Measurements from ENCODE around the gene TPSB2. TPM values are rescaled to one million over a fixed set of nuclear protein-coding genes. Genes with fewer than 3 reads are reported as not detected.

Gene TPSB2
- total RNA-seq, 1 donor from 2014 or later, result 3.6 TPM

DNA sequence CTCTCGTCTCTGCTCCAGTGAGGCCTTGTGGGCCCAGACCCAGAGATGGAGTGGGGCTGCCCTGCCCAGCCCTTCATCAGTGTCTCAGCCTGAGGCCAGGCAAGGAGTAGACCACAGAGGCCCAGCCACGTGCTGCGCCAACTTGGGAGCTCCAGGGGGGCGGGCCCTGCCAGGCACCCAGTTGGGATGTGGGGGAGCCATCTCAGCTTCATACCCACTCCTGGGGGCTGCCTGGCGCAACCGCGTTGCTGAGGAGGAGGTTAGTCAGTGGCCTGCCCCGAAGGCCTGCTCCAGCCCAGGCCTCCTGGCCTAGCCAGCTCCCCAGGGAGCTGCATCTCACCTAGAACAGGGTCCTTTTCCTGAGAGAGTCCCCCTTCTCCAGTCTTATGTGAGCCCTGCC lies 16.8 kb downstream of the TPSB2 start:
- Histone ChIP-seq H3K9me3 (replicated peaks) (no peaks in the 10 kb centered on the region), H3K4me1 (no peaks in the 10 kb centered on the region), H3K36me3 (no peaks in the 10 kb centered on the region), H3K27ac (replicated peaks) (no peak overlapping the region), H3K27me3 (ENCODE audit: low read depth) (peaks cover 30% of the 10 kb centered on the region), H3K4me3 (no peak overlapping the region)
- TF ChIP-seq, protein P1, sequence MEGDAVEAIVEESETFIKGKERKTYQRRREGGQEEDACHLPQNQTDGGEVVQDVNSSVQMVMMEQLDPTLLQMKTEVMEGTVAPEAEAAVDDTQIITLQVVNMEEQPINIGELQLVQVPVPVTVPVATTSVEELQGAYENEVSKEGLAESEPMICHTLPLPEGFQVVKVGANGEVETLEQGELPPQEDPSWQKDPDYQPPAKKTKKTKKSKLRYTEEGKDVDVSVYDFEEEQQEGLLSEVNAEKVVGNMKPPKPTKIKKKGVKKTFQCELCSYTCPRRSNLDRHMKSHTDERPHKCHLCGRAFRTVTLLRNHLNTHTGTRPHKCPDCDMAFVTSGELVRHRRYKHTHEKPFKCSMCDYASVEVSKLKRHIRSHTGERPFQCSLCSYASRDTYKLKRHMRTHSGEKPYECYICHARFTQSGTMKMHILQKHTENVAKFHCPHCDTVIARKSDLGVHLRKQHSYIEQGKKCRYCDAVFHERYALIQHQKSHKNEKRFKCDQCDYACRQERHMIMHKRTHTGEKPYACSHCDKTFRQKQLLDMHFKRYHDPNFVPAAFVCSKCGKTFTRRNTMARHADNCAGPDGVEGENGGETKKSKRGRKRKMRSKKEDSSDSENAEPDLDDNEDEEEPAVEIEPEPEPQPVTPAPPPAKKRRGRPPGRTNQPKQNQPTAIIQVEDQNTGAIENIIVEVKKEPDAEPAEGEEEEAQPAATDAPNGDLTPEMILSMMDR (IDR thresholded peaks at IDR 0.05; ENCODE audit: borderline replicate concordance), result no peak
- intact Hi-C loops (cut with micrococcal nuclease), result no loop called here
- no peak for DNase-seq

DNA sequence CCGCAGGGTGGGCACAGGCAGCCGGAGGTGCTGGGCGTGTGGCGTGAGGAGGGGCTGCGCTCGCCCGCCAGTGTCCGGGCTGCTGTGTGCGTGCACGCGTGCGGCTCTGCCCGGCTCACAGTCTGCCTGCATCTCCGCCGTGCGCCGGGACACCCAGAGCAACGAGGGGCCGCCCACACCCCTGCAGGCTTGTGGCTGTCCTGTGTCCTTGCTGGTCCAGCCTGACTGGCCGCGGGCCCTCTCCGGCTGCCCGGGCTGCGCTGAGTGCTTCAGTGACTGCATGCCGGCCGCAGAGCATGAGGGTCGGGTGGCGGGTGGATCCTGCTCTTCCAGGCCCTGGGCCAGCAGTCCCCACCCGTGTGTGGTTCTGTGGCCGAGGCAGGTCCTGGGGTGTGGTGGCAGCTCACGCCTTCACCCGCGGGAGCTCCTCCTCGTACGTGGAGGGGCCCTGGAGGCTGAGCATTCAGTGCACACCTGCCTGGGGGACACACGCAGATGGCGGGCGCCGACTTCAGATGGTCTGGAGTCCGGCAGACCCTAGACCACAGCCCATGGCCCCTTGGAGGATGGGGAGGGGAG lies 17.3 kb downstream of the TPSB2 start:
- peaks cover 30% of the 10 kb centered on the region for H3K27me3 ChIP-seq (ENCODE audit: low read depth)
- TF ChIP-seq, protein P1 (IDR thresholded peaks at IDR 0.05; ENCODE audit: borderline replicate concordance), result no peak
- no peak overlapping the region for H3K4me3 ChIP-seq
- intact Hi-C loops (cut with micrococcal nuclease), result no loop called here
- DNase-seq, result no peak
- H3K4me1 ChIP-seq, result no peaks in the 10 kb centered on the region
- no peaks in the 10 kb centered on the region for H3K9me3 ChIP-seq (replicated peaks)
- H3K36me3 ChIP-seq, result no peaks in the 10 kb centered on the region
- H3K27ac ChIP-seq (replicated peaks), result no peak overlapping the region

GRCh38 chr16:1211451-1212268 lies 18.3 kb downstream of the TPSB2 start:
- intact Hi-C loops (cut with micrococcal nuclease), result no loop called here
- Histone ChIP-seq H3K36me3 (no peaks in the 10 kb centered on the region), H3K4me1 (no peaks in the 10 kb centered on the region), H3K27ac (replicated peaks) (no peak overlapping the region), H3K27me3 (ENCODE audit: low read depth) (peaks cover 30% of the 10 kb centered on the region), H3K9me3 (replicated peaks) (no peaks in the 10 kb centered on the region), H3K4me3 (no peak overlapping the region)
- TF ChIP-seq, protein P1 (IDR thresholded peaks at IDR 0.05; ENCODE audit: borderline replicate concordance), result no peak
- DNase-seq, result no peak

GRCh38 chr16:1210461-1210860 lies 19.5 kb downstream of the TPSB2 start:
- Histone ChIP-seq H3K4me3 (no peak overlapping the region), H3K4me1 (no peaks in the 10 kb centered on the region), H3K36me3 (no peaks in the 10 kb centered on the region), H3K27me3 (ENCODE audit: low read depth) (peaks cover 29% of the 10 kb centered on the region), H3K9me3 (replicated peaks) (no peaks in the 10 kb centered on the region), H3K27ac (replicated peaks) (no peak overlapping the region)
- intact Hi-C loops (cut with micrococcal nuclease), result no loop called here
- no peak for DNase-seq
- TF ChIP-seq, protein P1 (IDR thresholded peaks at IDR 0.05; ENCODE audit: borderline replicate concordance), result no peak

DNA sequence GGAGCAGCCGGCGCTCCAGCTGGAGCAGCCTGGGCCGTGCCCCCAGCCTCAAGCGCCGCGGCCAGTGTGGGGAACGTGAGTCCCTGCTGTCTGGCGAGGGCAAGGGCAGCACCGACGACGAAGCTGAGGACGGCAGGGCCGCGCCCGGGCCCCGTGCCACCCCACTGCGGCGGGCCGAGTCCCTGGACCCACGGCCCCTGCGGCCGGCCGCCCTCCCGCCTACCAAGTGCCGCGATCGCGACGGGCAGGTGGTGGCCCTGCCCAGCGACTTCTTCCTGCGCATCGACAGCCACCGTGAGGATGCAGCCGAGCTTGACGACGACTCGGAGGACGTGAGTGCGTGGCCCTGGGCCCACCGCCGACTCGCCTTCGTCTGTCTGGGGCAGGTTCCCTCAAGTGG lies 20.9 kb downstream of the TPSB2 start:
- DNase-seq, result no peak
- Histone ChIP-seq H3K4me3 (no peak overlapping the region), H3K36me3 (no peaks in the 10 kb centered on the region), H3K27ac (replicated peaks) (no peak overlapping the region), H3K9me3 (replicated peaks) (no peaks in the 10 kb centered on the region), H3K27me3 (ENCODE audit: low read depth) (peaks cover 23% of the 10 kb centered on the region), H3K4me1 (no peaks in the 10 kb centered on the region)
- TF ChIP-seq, protein P1 (IDR thresholded peaks at IDR 0.05; ENCODE audit: borderline replicate concordance), result no peak
- intact Hi-C loops (cut with micrococcal nuclease), result no loop called here
